Stimulated activated CD8-positive, alpha-beta memory T cell treated with anti-CD3 and anti-CD28 coated beads, Interleukin-15, amount 100 ng/mL, for 4 hours (primary cell): ENCODE results near the gene UTF1.

Experiments
- DNase-seq, 2 donors: peaks; one replicate each; pipeline ENCODE4 v3.0.0-alpha.2; 2020; ENCODE audit warnings: low read depth in 2 of 2

UTF1 gene

GRCh38 chr10:133247681-133248333 lies 17.8 kb downstream of the UTF1 start:
- no peak for DNase-seq

DNA sequence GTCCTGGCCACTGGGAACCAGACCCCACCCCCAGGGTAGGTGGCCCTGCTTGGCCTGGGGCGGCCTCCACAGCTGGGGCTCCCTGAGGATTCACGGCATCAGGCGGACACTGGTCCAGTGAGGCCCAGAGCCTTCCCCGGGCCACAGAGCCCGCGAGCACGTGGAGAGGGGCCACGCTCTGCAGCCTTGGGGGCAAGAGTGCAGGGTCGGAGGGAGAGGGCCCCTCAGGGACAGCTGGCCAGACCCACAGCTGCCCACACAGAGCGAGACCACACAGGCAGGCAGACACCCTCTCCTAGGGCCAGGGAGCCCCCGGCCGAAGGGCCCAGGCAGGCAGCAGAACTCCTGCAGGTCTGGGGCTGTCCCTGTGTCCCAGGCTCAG lies 18.3 kb downstream of the UTF1 start:
- no peak for DNase-seq

DNA sequence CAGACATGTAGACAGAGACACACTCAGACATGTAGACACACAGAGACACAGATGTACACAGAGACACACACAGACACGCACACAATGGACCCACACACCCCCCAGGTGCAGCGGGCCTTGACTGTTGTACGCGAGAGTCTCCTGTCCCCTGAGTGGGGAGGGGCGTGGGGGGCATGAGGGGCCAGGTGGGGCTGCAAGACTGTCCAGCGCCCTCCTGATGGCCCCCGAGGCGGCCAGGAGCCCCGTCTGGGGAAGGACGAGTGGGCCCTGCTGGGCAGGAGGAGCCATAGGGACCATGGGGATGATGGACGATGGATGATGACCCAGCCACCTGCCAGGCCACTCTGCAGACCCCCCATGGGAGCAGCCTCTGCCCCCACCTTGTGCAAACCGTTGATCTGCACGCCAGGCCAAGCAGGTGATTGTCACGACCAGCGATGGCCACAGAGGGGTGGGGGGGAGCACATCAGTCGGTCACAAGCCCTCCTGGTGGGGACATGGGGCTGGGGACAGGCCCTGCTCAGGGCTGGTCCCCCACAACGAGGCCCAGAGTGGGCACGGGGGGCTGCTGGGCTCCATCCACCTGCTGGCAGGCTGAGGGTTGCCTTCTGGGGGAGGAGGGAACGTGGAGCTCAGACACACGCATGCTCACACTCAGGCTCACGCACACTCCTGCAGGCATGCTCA lies 19.2 kb downstream of the UTF1 start:
- DNase-seq = no peak

- no peak for DNase-seq
Observed at GRCh38 chr10:133249975-133250754, 20.1 kb downstream of the UTF1 start.

DNA sequence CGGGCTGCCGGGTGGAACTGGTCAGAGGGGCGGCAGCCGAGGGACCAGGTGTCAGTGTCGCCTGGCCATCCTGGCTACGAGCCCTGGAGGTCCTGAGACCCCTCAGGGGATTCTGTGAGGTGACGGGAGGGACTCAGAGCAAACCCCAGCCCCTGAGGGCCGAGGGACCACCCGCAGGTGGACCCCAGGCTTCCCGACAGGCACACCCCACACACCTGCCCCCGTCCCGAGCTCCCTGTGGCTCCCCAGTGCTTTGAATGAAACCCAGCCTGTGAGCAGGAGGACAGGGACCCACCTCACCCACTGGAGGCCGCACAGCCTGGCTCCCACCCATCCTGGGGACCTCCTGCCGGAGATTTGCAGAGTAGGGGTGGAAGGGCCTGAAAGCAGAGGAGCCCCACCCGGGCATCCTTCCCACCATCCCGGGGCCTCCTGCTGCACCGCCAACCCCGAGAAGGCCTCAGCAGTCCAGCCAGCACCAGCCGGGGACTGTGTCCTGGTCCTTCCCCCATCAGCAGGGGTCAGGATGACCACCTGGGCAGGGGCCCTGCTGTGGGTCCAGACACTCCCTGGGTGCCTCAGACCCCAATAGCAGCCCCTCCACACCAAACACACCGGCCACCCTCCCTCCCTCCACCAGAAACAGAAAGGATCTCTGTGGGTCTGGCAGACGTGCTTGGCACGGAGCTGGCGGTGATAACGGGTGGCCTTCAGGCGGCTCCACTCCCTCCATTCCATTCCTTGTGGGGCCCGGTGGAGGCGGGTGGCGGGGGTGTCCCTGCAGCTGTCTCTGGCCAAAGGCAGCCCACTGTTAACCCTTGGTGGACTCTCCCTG lies 21.6 kb downstream of the UTF1 start:
- no peak for DNase-seq

DNA sequence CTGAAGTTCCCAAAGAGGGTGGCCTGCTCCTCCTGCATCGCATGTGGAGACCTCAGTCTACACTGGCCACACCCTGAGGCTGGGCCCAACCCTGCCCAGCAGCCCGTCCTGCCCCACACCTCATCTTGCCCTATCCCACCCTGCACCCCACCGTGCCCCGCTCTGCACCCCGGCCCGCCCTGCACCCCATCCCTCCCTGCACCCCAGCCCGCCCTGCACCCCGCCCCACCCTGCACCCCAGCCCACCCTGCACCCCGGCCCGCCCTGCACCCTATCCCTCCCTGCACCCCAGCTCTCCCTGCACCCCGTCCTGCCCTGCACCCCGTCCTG lies 22.2 kb downstream of the UTF1 start:
- no peak for DNase-seq

DNA sequence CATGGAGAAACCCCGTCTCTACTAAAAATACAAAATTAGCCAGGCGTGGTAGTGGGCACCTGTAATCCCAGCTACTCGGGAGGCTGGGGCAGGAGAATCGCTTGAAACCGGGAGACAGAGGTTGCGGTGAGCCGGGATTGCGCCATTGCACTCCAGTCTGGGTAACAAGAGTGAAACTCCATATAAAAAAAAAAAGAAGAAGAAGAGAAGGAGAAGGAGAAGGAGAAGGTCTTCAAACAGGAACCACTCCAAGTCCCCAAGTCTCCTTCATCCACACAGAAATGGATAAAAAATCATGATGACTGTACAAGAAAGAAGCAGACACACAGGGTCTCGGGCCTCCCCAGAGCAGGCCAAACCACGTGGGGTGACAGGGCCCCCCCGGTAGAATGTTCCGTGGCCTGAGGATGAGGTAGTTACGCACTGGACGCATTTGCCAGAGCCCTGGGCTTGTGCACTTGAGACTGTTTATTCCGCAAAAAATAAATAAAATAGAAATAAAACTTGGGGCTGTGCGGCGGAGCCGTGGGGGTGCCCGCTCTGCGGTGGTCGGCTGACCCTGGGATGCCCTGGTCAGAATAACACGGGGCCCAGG lies 23.4 kb downstream of the UTF1 start:
- no peak for DNase-seq

- no peak for DNase-seq
Observed at GRCh38 chr10:133254421-133255120, 24.6 kb downstream of the UTF1 start.

DNA sequence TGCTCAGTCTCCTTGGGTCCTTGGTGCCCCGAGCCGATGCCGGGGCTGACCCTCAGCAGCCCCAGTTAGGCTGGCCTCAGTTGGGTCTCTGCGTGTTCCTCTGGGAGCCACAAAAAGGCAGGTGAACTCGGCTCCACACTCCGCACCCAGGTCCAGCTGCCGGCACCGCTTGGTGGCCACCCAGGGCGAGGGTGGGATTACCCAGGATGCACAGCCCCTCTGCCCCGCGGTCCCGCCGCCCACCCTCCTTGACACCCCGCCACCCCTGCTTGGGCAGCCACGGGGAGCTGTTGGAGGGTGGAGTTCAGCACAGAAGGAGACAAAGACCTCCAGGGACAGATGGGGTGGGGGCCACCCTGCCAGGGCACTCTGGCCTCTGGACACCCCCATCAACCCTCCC lies 25.3 kb downstream of the UTF1 start:
- no peak for DNase-seq

DNA sequence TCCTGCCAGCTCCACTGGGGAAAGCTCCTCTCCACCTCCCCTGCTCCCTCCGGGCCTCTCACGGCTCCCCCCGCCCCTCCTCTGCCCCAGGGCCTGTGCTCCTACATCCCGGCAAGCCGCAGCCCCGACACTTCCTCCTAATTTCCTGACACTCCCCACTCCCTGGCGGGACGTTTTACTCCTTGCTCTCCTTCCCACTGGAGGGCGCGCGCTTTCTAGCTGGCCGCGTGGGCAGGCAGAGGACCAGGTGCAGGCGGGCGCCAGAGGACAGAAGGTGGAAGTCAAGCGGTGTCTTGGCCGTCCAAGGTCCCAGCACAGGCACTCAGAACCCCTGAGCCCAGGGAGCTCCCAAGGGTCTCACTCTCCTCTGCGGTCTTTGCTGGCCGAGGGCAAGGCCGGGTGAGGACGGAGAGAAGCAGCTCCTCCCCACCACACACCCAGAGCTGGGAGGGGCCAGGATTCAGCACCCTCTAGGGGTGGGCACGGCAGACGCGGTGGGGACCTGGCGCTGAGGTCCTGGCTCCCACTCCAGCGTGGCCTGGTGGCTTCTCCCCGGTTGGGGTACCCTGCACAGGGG lies 27.6 kb downstream of the UTF1 start:
- DNase-seq = no peak

- no peak for DNase-seq
Observed at GRCh38 chr10:133258066-133258817, 28.2 kb downstream of the UTF1 start.

DNA sequence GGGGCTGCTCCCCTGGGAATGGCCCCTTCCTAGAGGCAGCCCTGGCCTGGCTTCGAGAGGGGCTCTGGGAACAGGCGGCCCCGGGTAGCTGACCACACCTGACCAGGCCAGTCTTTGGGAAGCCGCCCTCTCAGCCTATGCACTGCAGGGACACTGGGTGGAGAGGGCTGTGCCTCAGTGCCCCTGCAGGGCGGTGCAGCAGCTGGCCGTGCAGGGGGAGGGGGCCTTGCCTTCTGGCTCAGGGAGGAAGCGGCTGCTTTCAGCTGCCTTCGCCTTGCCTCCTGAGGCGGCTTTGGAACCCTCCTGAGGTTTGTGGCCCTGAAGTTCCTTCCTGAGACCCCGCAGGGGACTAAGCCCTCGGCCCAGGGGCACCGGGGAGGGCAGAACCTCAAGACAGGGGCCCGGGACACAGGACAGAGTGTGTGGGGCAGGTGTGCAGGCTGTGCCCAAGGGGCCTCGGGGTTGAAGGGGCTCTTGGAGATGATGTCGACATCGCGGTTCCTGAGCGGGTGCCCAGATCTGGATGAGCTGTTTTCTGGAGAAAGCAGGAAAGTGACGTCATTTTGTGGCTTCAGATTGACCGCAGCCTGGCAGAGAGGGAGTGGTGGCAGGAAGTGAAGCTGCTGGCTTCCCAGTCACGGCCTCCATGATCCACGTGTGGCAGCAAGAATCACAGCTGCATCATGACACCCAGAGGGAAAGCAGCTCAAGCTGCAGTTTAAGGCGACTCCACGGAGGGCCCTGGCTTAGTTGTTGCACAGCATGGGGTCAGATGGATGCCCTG lies 29.0 kb downstream of the UTF1 start:
- DNase-seq = peak; percentile 63 to 85

- no peak for DNase-seq
Observed at GRCh38 chr10:133259602-133259989, 29.6 kb downstream of the UTF1 start.

DNA sequence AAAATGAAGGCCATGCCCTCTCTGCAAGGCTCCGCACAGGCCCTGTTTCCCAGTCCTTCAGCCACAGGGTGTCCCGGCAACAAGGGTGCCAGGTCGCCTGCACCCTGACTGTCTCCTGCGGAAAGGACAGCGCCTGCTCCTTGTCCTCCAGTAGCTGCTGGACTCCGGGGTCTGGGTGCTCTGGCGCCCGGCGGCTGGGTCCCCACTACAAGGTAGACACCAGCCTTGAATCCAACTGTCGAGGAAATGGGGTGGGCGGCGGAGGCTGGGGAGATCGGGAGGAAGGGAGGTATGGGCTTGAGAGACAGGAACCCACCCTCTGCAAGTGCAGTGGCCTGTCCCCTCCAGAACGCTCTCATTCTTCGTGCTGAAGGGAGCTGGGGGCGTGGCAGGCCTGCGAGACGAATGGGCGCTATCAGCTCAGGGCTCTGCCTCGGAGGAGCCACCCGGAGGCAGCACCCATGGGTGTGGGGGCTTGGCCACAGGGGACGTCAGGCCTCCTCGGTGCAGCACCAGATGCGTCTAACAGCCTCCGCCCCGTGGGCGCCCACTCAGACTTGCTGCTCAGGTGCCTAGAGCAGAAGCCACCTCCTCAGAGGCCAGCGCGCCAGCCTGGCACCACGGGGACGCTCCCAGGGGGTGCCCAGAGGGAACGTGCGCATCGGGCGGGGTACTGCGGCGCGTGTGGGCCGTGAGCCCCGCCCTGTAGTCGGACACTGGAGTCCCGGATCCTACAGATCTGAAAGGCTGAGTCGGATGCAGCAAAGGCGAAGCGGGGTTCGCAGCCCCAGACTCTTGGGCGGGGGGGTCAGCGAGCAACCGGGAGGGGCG lies 31.1 kb downstream of the UTF1 start:
- DNase-seq = peak; percentile 40 to 48

GRCh38 chr10:133261726-133262325 lies 31.8 kb downstream of the UTF1 start:
- DNase-seq = peak; percentile 65

- DNase-seq = no peak
Observed at GRCh38 chr10:133262696-133263095, 32.7 kb downstream of the UTF1 start.

DNA sequence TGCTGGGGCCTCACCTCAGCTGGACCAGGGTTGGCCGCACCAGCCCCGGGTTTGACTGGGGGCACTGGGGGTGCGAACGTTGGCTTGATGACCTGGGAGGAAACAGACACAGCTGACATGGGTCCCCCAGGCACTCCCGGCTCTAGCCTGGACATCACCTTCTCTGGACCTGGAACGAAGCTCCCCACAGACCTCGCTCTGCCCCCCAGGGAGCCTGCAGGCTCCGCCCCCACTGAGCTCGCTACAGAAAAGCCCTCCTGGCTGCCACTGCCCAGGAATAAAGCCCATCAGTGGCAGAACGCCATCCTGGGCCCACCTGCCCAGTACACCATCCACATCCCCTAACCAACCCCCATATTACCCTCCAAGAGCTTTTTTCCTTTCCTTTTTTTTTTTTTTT lies 33.7 kb downstream of the UTF1 start:
- DNase-seq = no peak

DNA sequence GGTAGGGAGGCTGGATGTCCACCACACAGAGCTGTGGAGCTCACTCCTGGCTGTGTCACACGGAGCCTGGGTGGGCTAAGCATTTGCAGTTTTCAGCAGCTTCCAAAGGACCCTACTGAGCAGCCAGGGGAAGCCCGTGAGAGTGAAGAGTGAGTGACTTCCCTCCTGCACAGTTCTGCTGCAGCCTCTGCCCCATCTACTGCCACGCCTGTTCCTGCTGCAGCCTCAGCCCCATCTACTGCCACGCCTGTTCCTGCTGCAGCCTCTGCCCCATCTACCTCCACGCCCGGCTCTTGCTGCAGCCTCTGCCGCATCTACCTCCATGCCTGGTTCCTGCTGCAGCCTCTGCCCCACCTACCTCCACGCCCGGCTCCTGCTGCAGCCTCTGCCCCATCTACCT lies 34.4 kb downstream of the UTF1 start:
- DNase-seq = no peak
